NCI-H82 treated with DMSO at 0.1 percent for 48 hours (cell line): Measurements from ENCODE around the gene CCNK.

Experiments
- DNase-seq: peaks from one replicate; lab custom pipeline; 2025; ENCODE audit not compliant: unreplicated experiment; lab: John Stamatoyannopoulos, UW

Gene CCNK

DNA sequence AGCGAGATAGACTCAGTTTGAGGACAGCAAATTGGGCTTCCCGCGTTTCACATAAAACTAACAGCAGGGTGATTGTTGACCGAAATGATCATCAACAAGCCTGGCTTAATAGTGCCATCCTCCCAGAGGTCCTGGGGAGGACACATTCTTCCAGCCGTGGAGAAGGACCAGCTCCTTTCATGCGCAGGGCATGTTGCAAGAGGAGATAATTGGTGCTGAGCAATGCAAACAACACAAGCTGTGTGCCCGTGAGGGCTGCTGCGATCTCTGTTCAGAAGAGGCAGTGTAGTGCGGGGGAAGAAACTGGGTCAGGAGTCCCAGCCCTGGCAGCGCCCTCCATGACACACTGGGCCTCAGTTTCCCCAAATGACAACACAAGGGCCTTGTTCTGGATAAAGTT lies 68.5 kb downstream of the CCNK start:
- no peak for DNase-seq

DNA sequence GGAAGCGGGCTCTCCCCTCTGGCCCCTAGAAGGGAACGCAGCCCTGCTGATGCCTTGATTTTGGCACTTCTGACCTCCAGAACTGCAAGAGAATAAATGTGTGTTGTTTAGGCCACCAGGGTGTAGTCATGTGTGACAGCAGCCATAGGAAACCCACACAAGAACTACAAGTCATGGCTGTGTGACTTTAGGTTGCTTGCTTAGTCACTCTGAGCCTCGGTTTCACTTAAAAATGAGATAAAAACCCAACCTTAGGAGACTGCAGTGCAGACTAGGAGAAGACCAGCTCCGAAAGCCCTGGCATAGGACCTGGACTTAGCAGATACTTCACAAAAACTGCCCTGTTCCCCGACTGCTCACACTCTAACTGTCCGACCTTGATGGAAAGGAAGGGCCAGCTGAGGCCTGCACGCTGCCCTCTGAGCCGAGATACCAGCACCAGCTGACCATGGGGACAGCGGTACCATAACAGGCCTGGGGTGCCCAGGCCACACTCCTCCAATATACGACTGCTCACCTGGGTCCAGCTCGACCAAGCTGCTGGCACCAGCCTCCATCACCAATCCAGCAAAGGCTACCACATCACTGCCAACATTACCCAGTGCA lies 69.3 kb downstream of the CCNK start:
- no peak for DNase-seq

DNA sequence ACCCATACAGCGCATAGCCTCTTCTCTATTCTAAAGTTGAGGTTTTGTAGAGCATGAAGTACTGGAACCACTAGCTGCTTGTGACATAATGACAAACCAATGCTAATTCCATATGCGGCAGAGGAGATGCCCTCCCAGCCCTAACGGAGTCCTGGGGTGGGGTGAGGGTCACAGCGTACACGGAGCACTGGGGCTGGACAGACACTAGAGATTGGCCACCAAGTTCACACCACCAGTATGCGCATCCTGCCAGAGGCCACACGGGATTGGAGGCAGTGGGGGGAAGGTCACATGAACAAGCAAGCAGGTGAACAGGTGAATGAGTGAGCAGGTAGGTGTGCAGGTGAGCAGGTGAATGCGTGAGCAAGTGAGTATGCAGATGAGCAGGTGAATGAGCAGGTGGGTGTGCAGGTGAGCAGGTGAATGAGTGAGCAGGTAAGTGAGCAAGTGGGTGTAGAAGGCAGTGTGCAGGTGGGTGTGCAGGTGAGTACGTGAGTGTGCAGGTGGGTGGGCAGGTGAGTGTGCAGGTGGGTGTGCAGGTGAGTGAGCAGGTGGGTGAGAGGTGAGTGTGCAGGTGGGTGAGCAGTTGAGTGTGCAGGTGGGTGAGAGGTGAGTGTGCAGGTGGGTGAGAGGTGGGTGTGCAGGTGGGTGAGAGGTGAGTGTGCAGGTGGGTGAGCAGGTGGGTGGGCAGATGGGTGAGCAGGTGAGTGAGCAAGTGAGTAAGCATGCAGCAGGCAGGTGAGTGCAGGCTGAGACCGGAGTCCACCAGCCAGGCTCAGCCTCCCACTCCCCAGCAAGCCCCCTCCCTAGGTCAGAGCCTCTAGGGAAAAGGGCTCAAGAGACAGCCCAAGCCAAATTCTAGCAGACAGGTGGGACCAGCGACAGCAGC lies 70.1 kb downstream of the CCNK start:
- no peak for DNase-seq

DNA sequence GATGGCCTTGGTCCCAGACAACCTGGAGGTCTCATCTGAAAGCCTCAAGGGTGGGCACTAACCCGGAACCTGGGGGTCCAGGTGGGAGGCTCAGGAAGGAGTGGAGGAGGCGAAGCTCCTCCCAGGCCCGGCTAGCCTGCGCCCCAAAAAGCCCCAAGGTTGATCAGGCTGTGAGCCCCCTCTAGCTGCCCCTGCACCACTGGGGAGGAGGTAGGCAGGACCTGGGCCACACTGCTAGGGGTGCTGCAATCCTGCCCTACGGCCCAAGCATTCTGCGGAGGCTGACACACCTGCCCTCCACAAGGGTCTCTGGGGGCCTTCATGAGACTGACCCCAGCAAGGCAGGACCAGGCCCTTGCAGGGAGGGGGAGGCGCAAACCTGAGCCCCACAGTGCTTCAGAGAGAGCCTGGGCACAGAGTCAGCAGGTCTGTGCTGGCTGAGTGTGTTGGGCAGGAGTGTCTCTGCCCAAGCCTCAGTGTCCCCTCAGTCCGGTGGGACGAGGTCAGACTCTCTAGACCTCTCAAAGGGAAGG lies 70.9 kb downstream of the CCNK start:
- no peak for DNase-seq

DNA sequence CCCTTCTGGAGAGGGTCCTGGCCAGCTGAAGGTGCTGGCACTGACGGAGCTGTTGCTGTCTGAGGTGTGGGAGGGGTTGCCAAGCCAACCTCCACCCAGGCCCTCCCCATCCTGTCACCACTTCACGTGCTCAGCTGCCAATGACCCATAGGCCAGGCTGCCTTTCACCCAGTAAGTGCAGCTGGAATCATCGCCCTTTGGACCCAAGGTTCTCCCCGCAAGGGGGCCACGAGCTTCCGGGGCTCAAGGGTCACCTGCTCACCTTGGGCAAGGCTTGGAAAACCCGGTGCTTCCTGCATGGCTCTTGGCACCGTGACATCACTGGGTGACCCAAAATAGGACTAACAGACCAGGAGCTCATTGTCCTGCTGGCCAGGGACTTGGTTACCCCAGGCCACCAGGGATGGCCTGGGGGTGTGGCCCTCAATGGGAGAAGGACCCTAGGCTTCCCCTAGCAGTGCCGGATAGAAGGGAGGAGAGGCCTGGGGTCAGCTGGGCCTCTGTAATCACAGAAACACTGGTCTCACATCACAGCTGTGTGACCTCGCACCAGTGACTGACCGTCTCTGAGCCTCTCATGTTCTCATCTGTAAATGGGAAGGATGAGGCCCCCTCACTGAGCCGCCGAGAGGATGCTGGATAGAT lies 71.5 kb downstream of the CCNK start:
- DNase-seq = no peak

DNA sequence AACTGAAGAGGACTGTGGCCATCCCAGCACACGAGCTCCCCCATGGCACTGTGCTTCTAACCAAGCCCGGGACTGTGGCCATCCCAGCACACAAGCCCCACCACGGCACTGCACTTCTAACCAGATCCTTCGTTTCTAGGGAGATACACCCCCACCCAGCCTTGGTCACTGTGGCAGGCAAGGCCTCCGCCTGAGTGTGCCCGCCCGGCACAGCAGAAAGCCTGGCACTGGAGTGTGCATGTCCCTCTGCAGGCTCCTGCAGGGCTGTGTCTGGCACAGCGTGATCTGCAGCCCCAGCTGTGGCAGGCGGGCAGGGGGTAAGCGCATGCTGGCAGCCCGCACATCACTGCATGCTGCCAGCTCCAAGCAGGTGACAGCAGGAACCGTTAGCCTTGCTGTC lies 73.0 kb downstream of the CCNK start:
- no peak for DNase-seq

DNA sequence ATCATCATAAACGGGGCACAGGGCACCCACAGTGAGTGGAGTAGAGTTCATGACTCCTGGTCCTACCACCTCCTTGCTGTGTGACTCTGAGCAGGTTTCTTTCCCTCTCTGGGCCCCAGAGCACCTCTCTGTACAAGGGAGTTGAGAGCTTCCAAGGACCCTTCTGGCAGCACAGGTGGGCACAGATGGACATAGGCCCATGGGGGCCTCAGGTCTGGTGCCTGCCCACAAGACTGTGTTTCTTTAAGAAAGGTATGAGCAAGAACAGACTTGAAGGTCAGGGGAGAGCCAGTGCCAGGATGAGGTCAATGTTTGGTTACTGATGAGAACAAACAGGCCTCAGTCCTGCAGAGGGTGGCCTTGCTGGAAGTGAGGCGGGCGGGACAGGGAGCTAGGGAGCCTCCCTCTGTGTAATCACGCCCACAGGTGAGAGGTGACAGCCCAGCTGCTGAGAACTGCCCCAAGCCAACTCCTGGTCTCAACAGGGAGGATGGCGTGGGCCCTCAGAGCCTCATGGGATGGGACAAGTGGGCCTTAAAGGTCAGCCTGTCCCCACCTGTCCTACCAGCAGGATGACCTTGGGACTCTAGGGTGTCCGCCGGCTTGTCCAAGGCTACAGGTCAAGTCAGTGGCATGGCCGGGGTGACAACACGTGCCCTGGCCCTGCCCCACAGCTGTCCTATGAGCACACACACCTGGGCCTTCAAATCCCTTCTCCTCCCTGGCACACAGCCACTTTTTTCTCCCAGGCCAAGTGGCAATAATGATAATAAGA lies 73.7 kb downstream of the CCNK start:
- DNase-seq = no peak

DNA sequence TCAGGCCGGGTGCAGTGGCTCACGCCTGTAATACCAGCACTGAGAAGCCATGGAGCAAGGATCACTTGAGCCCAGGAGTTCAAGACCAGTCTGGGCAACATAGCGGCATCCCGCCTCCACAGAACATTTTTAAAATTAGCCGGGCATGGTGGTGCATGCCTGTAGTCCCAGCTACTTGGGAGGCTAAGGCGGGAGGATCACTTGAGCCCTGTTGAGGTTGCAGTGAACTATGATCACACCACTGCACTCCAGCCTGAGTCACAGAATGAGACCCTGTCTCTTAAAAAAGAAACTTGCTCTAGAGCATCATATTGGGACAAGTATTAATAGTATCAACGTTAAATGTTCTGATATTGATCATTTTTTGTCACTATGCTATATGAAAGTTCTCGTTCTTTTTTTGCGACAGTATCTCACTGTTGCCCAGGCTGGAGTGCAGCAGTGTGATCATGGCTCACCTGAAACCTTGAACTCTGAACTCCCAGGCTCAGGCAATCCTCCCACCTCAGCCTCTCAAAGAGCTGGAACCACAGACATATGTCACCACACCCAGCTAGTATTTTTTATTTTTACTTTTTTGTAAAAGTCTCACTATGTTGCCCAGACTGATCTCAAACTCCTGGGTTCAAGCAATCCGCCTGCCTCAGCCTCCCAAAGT lies 75.1 kb downstream of the CCNK start:
- DNase-seq = no peak

DNA sequence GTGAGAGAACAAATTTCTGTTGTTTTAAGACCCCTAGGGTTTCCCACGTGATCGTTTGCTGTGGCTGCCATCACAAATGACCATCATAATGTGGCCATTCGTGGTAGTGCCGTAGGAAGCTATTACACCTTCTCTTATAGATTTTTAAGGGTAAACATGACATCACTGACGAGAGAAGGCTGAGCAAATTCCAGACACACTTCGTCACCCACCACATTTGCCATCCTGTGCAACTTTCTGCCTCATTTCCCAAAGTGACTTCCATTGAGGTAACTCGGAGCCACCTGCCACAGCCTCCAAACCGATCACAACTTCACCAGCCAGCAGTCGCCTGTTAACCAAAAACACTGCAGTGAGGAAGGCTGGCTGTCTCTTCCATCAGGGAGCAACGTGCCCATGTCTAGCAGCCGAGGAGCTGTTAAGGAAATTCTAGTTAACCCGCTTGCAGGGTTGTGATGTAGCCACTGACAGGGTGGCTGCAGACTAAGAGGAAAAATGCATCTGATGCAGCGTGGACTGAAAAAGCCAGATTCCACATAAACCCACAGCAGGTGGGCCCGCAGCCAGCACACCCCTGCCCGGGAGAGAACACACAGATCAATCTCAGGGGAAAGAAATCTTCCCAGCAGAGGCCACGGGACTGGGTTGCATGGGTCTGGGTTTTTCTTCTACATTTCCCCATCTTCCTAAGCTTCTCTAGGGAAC lies 78.2 kb downstream of the CCNK start:
- DNase-seq = no peak

DNA sequence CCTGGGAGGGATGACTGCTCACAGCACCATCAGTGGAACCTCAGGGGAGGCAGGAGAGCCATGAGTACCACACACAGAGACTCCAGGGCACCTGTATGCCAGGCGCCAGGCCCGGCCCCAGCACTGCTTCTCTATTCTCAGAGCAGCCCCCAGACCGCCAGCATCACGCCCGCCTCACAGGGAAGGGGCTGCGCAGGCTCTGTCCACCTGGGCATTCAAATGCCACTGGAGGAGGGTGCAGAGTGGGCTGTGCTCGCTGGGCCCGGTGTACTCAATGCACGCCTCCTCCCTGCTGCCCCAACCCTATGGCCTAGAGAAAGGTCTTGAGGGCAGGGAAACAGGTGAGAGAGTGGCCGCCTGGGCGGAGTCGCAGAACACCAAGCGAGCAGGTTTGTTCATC lies 79.2 kb downstream of the CCNK start:
- DNase-seq = no peak

DNA sequence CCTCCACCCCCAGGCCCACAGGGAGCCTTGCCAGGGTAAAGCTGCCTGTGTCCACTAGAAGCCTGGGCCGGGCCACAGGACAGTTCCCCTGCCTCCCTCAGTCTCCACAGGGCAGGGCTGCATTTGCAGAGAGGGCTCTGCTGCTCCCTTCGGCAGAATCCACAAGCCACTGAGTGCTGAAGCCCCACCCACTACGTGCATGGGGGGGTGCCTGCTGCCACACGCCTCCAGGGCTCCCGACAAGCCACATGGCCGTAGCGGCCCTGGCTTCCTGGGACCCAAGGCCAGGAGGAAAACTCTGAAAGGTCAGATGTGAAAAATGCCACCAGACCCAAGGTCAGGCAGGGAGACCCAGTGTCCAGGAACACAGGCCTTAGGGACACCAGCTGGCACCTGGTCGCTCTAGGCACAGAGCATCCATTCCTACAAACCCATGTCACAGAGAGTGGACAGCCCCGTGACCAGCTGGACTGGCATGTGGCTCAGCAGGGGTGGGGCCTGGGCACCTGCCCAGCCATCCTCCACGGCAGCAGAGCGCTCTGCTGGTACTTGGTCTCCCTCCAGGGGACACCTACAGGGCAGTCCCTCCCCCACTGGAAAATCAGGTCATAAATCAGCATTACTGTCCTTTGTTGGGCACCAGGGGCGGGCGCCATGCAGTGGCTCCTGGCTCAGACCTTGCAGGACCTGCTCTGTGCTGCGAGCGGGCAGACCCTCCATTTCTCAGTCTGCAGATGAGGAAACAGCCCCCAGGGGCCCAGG lies 79.9 kb downstream of the CCNK start:
- no peak for DNase-seq

DNA sequence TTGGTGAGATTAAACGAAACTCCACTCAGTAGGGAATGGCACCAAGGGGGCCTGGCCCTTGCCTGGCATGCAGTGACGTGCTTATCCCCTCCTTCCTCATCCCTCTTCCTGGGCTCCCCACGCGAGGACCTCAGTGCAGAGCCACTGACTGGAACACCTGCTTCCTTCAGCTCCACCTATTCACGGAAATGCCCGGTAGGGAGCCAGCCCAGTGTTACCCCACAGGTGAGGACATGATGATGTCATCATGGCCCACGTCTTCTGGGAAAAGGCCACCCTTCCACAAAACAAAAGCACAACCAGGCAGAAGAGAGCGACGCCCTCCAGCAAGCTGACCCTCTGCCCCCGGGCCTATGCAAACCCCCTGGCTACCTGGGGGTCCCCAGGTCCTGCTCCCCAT lies 80.7 kb downstream of the CCNK start:
- no peak for DNase-seq
